HFFc6 (cell line): Measurements from ENCODE around the gene R3HCC1L. TPM values are rescaled to one million over a fixed set of nuclear protein-coding genes. Genes with fewer than 3 reads are reported as not detected.
"Not testable (repeated sequence)": the region's sequence is repeated elsewhere in the genome, so short reads cannot be mapped to it uniquely, and the experiment has no call there.

Experiments
- DNase-seq: peaks from one replicate; pipeline ENCODE4 v3.0.0-alpha.2; 2018
- H3K27ac Mint-ChIP-seq: 2 replicates; pipeline ENCODE4 v1.8.0; 2020; ENCODE audit warnings: mild to moderate bottlenecking, mixed read lengths
- H3K27me3 Mint-ChIP-seq: 2 replicates; pipeline ENCODE4 v1.8.0; 2021; ENCODE audit warnings: mild to moderate bottlenecking, moderate library complexity, mixed read lengths; ENCODE audit not compliant: insufficient read depth
- H3K36me3 Mint-ChIP-seq: 2 replicates; pipeline ENCODE4 v1.8.0; 2021; ENCODE audit warnings: low read depth, mixed read lengths
- H3K4me1 Mint-ChIP-seq: 2 replicates; pipeline ENCODE4 v1.8.0; 2020; ENCODE audit warnings: low read depth, mixed read lengths
- H3K4me3 Mint-ChIP-seq: 2 replicates; pipeline ENCODE4 v1.8.0; 2020; ENCODE audit warnings: mild to moderate bottlenecking, moderate library complexity, mixed read lengths
- H3K9me3 Mint-ChIP-seq: 2 replicates; pipeline ENCODE4 v1.8.0; 2020; ENCODE audit warnings: mild to moderate bottlenecking, mixed read lengths
- CTCF ChIP-seq: fragments of 200-600 bp; sonication (generic); IDR thresholded peaks from 2 replicates; pipeline ENCODE4 v1.5.0; 2021; ENCODE audit warnings: antibody characterized with exemption, mild to moderate bottlenecking
- total RNA-seq, 6 experiments: library from RNA; stranded (reverse); fragmentation: NEBNext Ultra II Directional; extraction: Animal tissue kit (Norgen Biotek cat#: 25700); gene quantifications; 2 replicates in 1 of 6; 3 replicates in 5 of 6; pipeline ENCODE4 v1.2.3, GENCODE V29; 2021

The R3HCC1L gene
- total RNA-seq, 6 experiments from 2014 or later: 7.4 to 8.1 (median 7.6) TPM

- Mint-ChIP-seq H3K4me1 (peaks cover 24% of the 10 kb centered on the region), H3K4me3 (no peak overlapping the region; the same call in 1 of the 2 replicates), H3K27ac (peak overlapping the region; percentile 46), H3K27me3 (0 out of 2 replicates have a peak, but pooled peaks cover 1% of the 10 kb centered on the region), H3K36me3 (peaks cover 31% of the 10 kb centered on the region), H3K9me3 (no peaks in the 10 kb centered on the region)
- peak; percentile 24 for DNase-seq
- TF ChIP-seq CTCF: no peak
These were observed 52.2 kb downstream of the R3HCC1L start for GRCh38 chr10:98186681-98187080.

GRCh38 chr10:98190773-98191172 lies 56.3 kb downstream of the R3HCC1L start:
- not testable (repeated sequence) for H3K27ac Mint-ChIP-seq, H3K4me3 Mint-ChIP-seq, DNase-seq, H3K27me3 Mint-ChIP-seq, H3K9me3 Mint-ChIP-seq
- Mint-ChIP-seq H3K4me1 (peaks cover 17% of the 10 kb centered on the region), H3K36me3 (peaks cover 34% of the 10 kb centered on the region)

GRCh38 chr10:98193037-98193436 lies 58.6 kb downstream of the R3HCC1L start:
- no peak for DNase-seq
- TF ChIP-seq CTCF: no peak
- Mint-ChIP-seq H3K4me1 (no peaks in the 10 kb centered on the region), H3K36me3 (peaks cover 34% of the 10 kb centered on the region), H3K27ac (no peak overlapping the region), H3K27me3 (no peaks in the 10 kb centered on the region), H3K9me3 (no peaks in the 10 kb centered on the region), H3K4me3 (no peak overlapping the region)

- Mint-ChIP-seq H3K4me3 (no peak overlapping the region), H3K36me3 (peaks cover 34% of the 10 kb centered on the region), H3K4me1 (no peaks in the 10 kb centered on the region), H3K27me3 (no peaks in the 10 kb centered on the region), H3K9me3 (no peaks in the 10 kb centered on the region), H3K27ac (no peak overlapping the region)
- TF ChIP-seq CTCF: no peak
- DNase-seq: no peak
These were observed 60.2 kb downstream of the R3HCC1L start for GRCh38 chr10:98194633-98195032.

GRCh38 chr10:98195120-98195519 lies 60.7 kb downstream of the R3HCC1L start:
- H3K27me3 Mint-ChIP-seq: no peaks in the 10 kb centered on the region
- H3K36me3 Mint-ChIP-seq: peaks cover 34% of the 10 kb centered on the region
- H3K4me1 Mint-ChIP-seq: no peaks in the 10 kb centered on the region
- no peaks in the 10 kb centered on the region for H3K9me3 Mint-ChIP-seq
- H3K27ac Mint-ChIP-seq: no peak overlapping the region
- no peak overlapping the region for H3K4me3 Mint-ChIP-seq
- TF ChIP-seq CTCF: no peak
- DNase-seq: no peak

GRCh38 chr10:98196985-98197384 lies 62.5 kb downstream of the R3HCC1L start:
- Mint-ChIP-seq H3K27ac (no peak overlapping the region), H3K4me1 (no peaks in the 10 kb centered on the region), H3K4me3 (no peak overlapping the region), H3K36me3 (peaks cover 21% of the 10 kb centered on the region), H3K9me3 (no peaks in the 10 kb centered on the region), H3K27me3 (no peaks in the 10 kb centered on the region)
- no peak for TF ChIP-seq CTCF
- DNase-seq: no peak
